CD14-positive monocyte (primary cell): ENCODE measurements around the gene CLDN34. TPM values are rescaled to one million over a fixed set of nuclear protein-coding genes. Genes with fewer than 3 reads are reported as not detected.

Source experiments
- DNase-seq, 3 donors: peaks; one replicate each; pipeline ENCODE4 v3.0.0-alpha.2; 2011 to 2022
- H2AFZ ChIP-seq: 2 replicates; pipeline ENCODE4 v1.6.0; 2012; ENCODE audit warnings: mild to moderate bottlenecking, low read depth, low read length, inconsistent platforms; ENCODE audit not compliant: insufficient read depth, poor library complexity, severe bottlenecking
- H3K27ac ChIP-seq, 2 donors: 1 replicate in 1 of 2; 2 replicates in 1 of 2; pipeline ENCODE4 v1.5.1; 2012 to 2013; ENCODE audit warnings: low read length in 2 of 2, control low read depth in 1 of 2, inconsistent platforms in 1 of 2, low read depth in 1 of 2, mild to moderate bottlenecking in 1 of 2
- H3K27me3 ChIP-seq, 2 donors: one replicate each; pipeline versions ENCODE4 v1.6.0 to v1.6.1; 2011 to 2013; ENCODE audit warnings: low read length in 2 of 2; ENCODE audit not compliant: control insufficient read depth in 2 of 2, insufficient read depth in 2 of 2
- H3K36me3 ChIP-seq, 2 donors: replicated peaks in 1 of 2; 1 replicate in 1 of 2; 2 replicates in 1 of 2; pipeline versions ENCODE4 v1.5.1 to v1.6.1; 2012 to 2013; ENCODE audit warnings: low read length in 2 of 2, control low read depth in 1 of 2, inconsistent platforms in 1 of 2, mild to moderate bottlenecking in 1 of 2; ENCODE audit not compliant: insufficient read depth in 2 of 2, control insufficient read depth in 1 of 2
- H3K4me1 ChIP-seq, 2 donors: 1 replicate in 1 of 2; 2 replicates in 1 of 2; pipeline versions ENCODE4 v1.5.1 to v1.6.1; 2012 to 2013; ENCODE audit warnings: low read length in 2 of 2, control low read depth in 1 of 2, inconsistent platforms in 1 of 2, mild to moderate bottlenecking in 1 of 2, moderate library complexity in 1 of 2; ENCODE audit not compliant: insufficient read depth in 2 of 2, control insufficient read depth in 1 of 2
- H3K4me2 ChIP-seq: replicated peaks from 2 replicates; pipeline ENCODE3; 2012; ENCODE audit warnings: low read length, moderate library complexity, mild to moderate bottlenecking; ENCODE audit not compliant: poor library complexity, severe bottlenecking; ENCODE audit errors: extremely low read depth
- H3K4me3 ChIP-seq, 3 experiments: fragments of 200-600 bp in 1 of 3; sonication (generic) in 1 of 3; replicated peaks in 1 of 3; 1 replicate in 2 of 3; 2 replicates in 1 of 3; pipeline ENCODE4 v1.5.1; 2011 to 2013; ENCODE audit warnings: low read length in 3 of 3, mild to moderate bottlenecking in 3 of 3, control low read depth in 2 of 3, low read depth in 2 of 3, inconsistent platforms in 1 of 3, moderate library complexity in 1 of 3
- H3K79me2 ChIP-seq: 2 replicates; pipeline ENCODE4 v1.6.0; 2012; ENCODE audit warnings: mild to moderate bottlenecking, control low read depth, inconsistent platforms, low read length, moderate library complexity; ENCODE audit not compliant: insufficient read depth
- H3K9ac ChIP-seq: 2 replicates; pipeline ENCODE4 v1.6.0; 2017; ENCODE audit warnings: low read length, mild to moderate bottlenecking; ENCODE audit not compliant: insufficient read depth, poor library complexity, severe bottlenecking
- H3K9me3 ChIP-seq, 2 donors: replicated peaks in 1 of 2; 1 replicate in 1 of 2; 2 replicates in 1 of 2; pipeline versions ENCODE4 v1.5.1 to v1.6.1; 2012 to 2013; ENCODE audit warnings: low read length in 2 of 2, control low read depth in 1 of 2; ENCODE audit not compliant: control insufficient read depth in 1 of 2, insufficient read depth in 1 of 2
- H4K20me1 ChIP-seq: 2 replicates; pipeline ENCODE4 v1.6.0; 2012; ENCODE audit warnings: mild to moderate bottlenecking, low read length, control low read depth, moderate library complexity; ENCODE audit not compliant: insufficient read depth
- H3K27ac Mint-ChIP-seq, 7 donors: one replicate each; pipeline ENCODE4 v1.8.0; 2020; ENCODE audit warnings: mild to moderate bottlenecking in 7 of 7, mixed read lengths in 7 of 7, moderate library complexity in 6 of 7, inconsistent platforms in 2 of 7
- H3K27me3 Mint-ChIP-seq, 3 donors: one replicate each; pipeline ENCODE4 v1.8.0; 2021 to 2022; ENCODE audit warnings: low read depth in 3 of 3, mild to moderate bottlenecking in 3 of 3, mixed read lengths in 3 of 3, moderate library complexity in 3 of 3, inconsistent platforms in 1 of 3
- H3K36me3 Mint-ChIP-seq, 2 donors: one replicate each; pipeline ENCODE4 v1.8.0; 2020; ENCODE audit warnings: mixed read lengths in 2 of 2, inconsistent platforms in 1 of 2, mild to moderate bottlenecking in 1 of 2
- H3K4me1 Mint-ChIP-seq: one replicate; pipeline ENCODE4 v1.8.0; 2020; ENCODE audit warnings: mild to moderate bottlenecking, mixed read lengths
- H3K4me3 Mint-ChIP-seq, 2 donors: one replicate each; pipeline ENCODE4 v1.8.0; 2020; ENCODE audit warnings: mild to moderate bottlenecking in 2 of 2, mixed read lengths in 2 of 2, moderate library complexity in 1 of 2
- H3K9me3 Mint-ChIP-seq, 7 donors: one replicate each; pipeline ENCODE4 v1.8.0; 2020 to 2022; ENCODE audit warnings: mixed read lengths in 7 of 7, mild to moderate bottlenecking in 6 of 7, moderate library complexity in 6 of 7, inconsistent platforms in 2 of 7
- CTCF ChIP-seq: fragments of 200-600 bp; IDR thresholded peaks from one replicate; pipeline ENCODE4 v1.8.0; 2022; ENCODE audit warnings: antibody characterized with exemption, mild to moderate bottlenecking
- WGBS: methylation state at CpG from one replicate; pipeline ENCODE4 v1.1.5; 2013; ENCODE audit warnings: missing lambda C conversion rate; ENCODE audit not compliant: insufficient coverage; 5-methylcytosine and 5-hydroxymethylcytosine counted together
- intact Hi-C, 2 donors: fragments of 100-400 bp; cut with micrococcal nuclease; formaldehyde crosslinking; loops; one replicate each; pipeline versions ENCODE4 v1.15.0 to v1.15.1; 2023
- polyA plus RNA-seq, 3 donors: library from polyadenylated mRNA; depleted of rRNA in 1 of 3; unstranded in 2 of 3; stranded (reverse) in 1 of 3; fragments of 300-500 nt in 2 of 3; fragments of >200 nt in 1 of 3; fragmentation: Illumina TruSeq in 2 of 3; gene quantifications; 1 replicate in 2 of 3; 2 replicates in 1 of 3; pipeline ENCODE4 v1.2.3, GENCODE V29; 2012 to 2021

Gene CLDN34
- polyA plus RNA-seq, 3 donors, result not detected

DNA sequence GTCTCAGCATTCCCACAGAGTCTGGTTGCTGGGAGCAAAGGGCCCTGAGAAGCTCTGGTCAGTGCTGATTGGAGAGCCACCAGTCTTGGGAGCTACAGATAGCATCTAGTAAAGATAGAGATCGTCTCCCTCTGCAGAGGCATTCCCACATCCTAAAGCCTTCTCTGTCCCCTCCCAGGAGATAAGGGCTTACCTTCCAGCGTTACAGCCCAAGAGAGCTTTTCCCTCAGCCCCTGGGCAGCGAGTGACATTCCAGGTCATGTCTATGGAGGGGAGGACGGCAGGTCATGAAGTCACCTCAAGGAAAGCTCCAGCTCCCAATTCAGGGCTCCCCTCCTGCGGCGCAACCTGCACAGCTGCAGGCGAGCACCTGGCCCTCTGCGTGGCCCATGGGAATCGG is 29.9 kb downstream of the CLDN34 start:
- no peaks in the 10 kb centered on the region for H4K20me1 ChIP-seq
- no peaks in the 10 kb centered on the region for H3K36me3 Mint-ChIP-seq
- no peaks in the 10 kb centered on the region for H3K36me3 ChIP-seq
- H3K4me1 ChIP-seq, result no peaks in the 10 kb centered on the region
- no peak overlapping the region for H3K4me3 ChIP-seq
- no peak overlapping the region for H3K27ac Mint-ChIP-seq
- no peak overlapping the region for H3K27ac ChIP-seq
- H3K4me1 Mint-ChIP-seq, result peaks cover 4% of the 10 kb centered on the region
- H3K4me3 Mint-ChIP-seq, result no peak overlapping the region
- WGBS, result no CpG with 5 or more reads among the region's 9 CpGs
- intact Hi-C loops, result loop anchor here in 1 of 2 donors (5.0 to 10.0 kb wide), 2 partner anchors 120 to 122 kb away; no protein-coding TSS in a partner anchor
- H3K27me3 Mint-ChIP-seq, result peaks cover 0 to 12% (median 0%) of the 10 kb centered on the region in 3 donors
- H3K27me3 ChIP-seq, result no peaks in the 10 kb centered on the region
- no peaks in the 10 kb centered on the region for H3K79me2 ChIP-seq
- H3K4me2 ChIP-seq, result no peak overlapping the region
- no peak overlapping the region for H2AFZ ChIP-seq
- H3K9me3 Mint-ChIP-seq, result peaks cover 0 to 10% (median 0%) of the 10 kb centered on the region in 7 donors
- no peaks in the 10 kb centered on the region for H3K9me3 ChIP-seq
- no peak for DNase-seq
- TF ChIP-seq CTCF, result no peak
- H3K9ac ChIP-seq, result no peak overlapping the region

GRCh38 chrX:9997524-9997923 is 30.4 kb downstream of the CLDN34 start:
- Histone ChIP-seq H2AFZ (no peak overlapping the region), H3K27me3 (no peaks in the 10 kb centered on the region), H3K27ac (no peak overlapping the region), H3K9ac (no peak overlapping the region), H4K20me1 (no peaks in the 10 kb centered on the region), H3K4me1 (no peaks in the 10 kb centered on the region), H3K36me3 (no peaks in the 10 kb centered on the region), H3K9me3 (no peaks in the 10 kb centered on the region), H3K4me3 (no peak overlapping the region), H3K79me2 (no peaks in the 10 kb centered on the region), H3K4me2 (no peak overlapping the region)
- H3K36me3 Mint-ChIP-seq, result no peaks in the 10 kb centered on the region
- 75% methylated on average over 2 of the region's 8 CpGs for WGBS
- H3K27me3 Mint-ChIP-seq, result peaks cover 0 to 12% (median 0%) of the 10 kb centered on the region in 3 donors
- TF ChIP-seq CTCF, result no peak
- no peak for DNase-seq
- intact Hi-C loops, result loop anchor here in 1 of 2 donors (5.0 to 10.0 kb wide), 2 partner anchors 120 to 123 kb away; no protein-coding TSS in a partner anchor
- no peak overlapping the region for H3K27ac Mint-ChIP-seq
- H3K4me3 Mint-ChIP-seq, result no peak overlapping the region
- H3K4me1 Mint-ChIP-seq, result peaks cover 4% of the 10 kb centered on the region
- peaks cover 0 to 6% (median 1%) of the 10 kb centered on the region in 7 donors for H3K9me3 Mint-ChIP-seq
